GM12878 (cell line): Measurements from ENCODE around the gene CEP120. TPM values are rescaled to one million over a fixed set of nuclear protein-coding genes. Genes with fewer than 3 reads are reported as not detected.
"Not testable (repeated sequence)": the region's sequence is repeated elsewhere in the genome, so short reads cannot be mapped to it uniquely, and the experiment has no call there.

Experiments used
- ATAC-seq: fragments of 200-7000 bp; cut with Tn5 transposase; 3 replicates; pipeline ENCODE4 v1.9.1; 2020; ENCODE audit warnings: mild to moderate bottlenecking, moderate library complexity
- BruUV-seq: library from RNA; stranded (reverse); fragments of 400-500 nt; replicated peaks from 2 replicates; lab custom pipeline; 2021; lab: Mats Ljungman, UMichigan
- CTCF ChIA-PET: fragments of 300-600 bp; sonication (Branson Sonifier 250); formaldehyde crosslinking; extraction: SDS; loops from one replicate; lab custom pipeline; 2021; ENCODE audit warnings: inconsistent platforms; lab: Yijun Ruan, JAX
- POLR2A ChIA-PET: fragments of 350-600 bp; formaldehyde crosslinking; extraction: SDS; loops from one replicate; lab custom pipeline; 2021; ENCODE audit warnings: inconsistent platforms; lab: Charles Lee
- RAD21 ChIA-PET: fragments of 300-600 bp; sonication (Branson Sonifier 250); formaldehyde crosslinking; loops from one replicate; lab custom pipeline; 2023; ENCODE audit warnings: antibody characterized with exemption; ENCODE audit not compliant: unreplicated experiment; lab: Charles Lee
- SMC1A ChIA-PET: fragments of 300-600 bp; sonication (Branson Sonifier 250); formaldehyde crosslinking; loops from one replicate; lab custom pipeline; 2023; ENCODE audit not compliant: unreplicated experiment, uncharacterized antibody; lab: Charles Lee
- DNase-seq: peaks from one replicate; pipeline ENCODE4 v3.0.0-alpha.2; 2011; ENCODE audit warnings: low read depth, low spot score
- FAIRE-seq: peaks from 3 replicates; lab custom pipeline; 2011; peaks lifted over from hg19 to GRCh38; lab: Jason Lieb, UNC
- H2AFZ ChIP-seq: 2 replicates; pipeline ENCODE4 v1.6.0; 2011; ENCODE audit warnings: low read depth, low read length, control low read depth; ENCODE audit not compliant: control insufficient read depth
- H3K27ac ChIP-seq: 2 replicates; pipeline ENCODE4 v1.5.1; 2011; ENCODE audit warnings: control low read depth; ENCODE audit not compliant: control insufficient read depth, insufficient read depth
- H3K27me3 ChIP-seq, 2 experiments: replicated peaks in 1 of 2; 2 replicates each; pipeline versions ENCODE4 v1.6.0 to v1.6.1; 2011; ENCODE audit warnings: low read length in 1 of 2; ENCODE audit not compliant: control insufficient read depth in 2 of 2, insufficient read depth in 2 of 2
- H3K36me3 ChIP-seq, 2 experiments: 2 replicates each; pipeline ENCODE4 v1.5.1; 2011; ENCODE audit warnings: low read length in 1 of 2; ENCODE audit not compliant: control insufficient read depth in 2 of 2, insufficient read depth in 2 of 2
- H3K4me1 ChIP-seq: 2 replicates; pipeline ENCODE4 v1.6.1; 2011; ENCODE audit warnings: mild to moderate bottlenecking, low read length, moderate library complexity, mixed read lengths; ENCODE audit not compliant: control insufficient read depth, insufficient read depth
- H3K4me2 ChIP-seq: 2 replicates; pipeline ENCODE4 v1.6.0; 2011; ENCODE audit warnings: control low read depth; ENCODE audit not compliant: control insufficient read depth, insufficient read depth
- H3K4me3 ChIP-seq: fragments of 200-600 bp; sonication (generic); 2 replicates; pipeline ENCODE4 v1.5.1; 2016
- H3K79me2 ChIP-seq: 2 replicates; pipeline ENCODE4 v1.6.0; 2011; ENCODE audit warnings: low read length; ENCODE audit not compliant: control insufficient read depth, insufficient read depth
- H3K9ac ChIP-seq: 2 replicates; pipeline ENCODE4 v1.8.0; 2011; ENCODE audit warnings: low read length, control low read depth, mixed read lengths; ENCODE audit not compliant: control insufficient read depth, insufficient read depth
- H3K9me3 ChIP-seq: replicated peaks from 3 replicates; pipeline ENCODE4 v1.5.1; 2011; ENCODE audit warnings: mild to moderate bottlenecking, low read length; ENCODE audit not compliant: control insufficient read depth, insufficient read depth
- H4K20me1 ChIP-seq: 2 replicates; pipeline ENCODE4 v1.6.0; 2011; ENCODE audit not compliant: control insufficient read depth, insufficient read depth
- CBFB ChIP-seq: IDR thresholded peaks from 2 replicates; pipeline ENCODE4 v1.6.1; 2016; ENCODE audit warnings: antibody characterized with exemption, low read depth
- CREB1 ChIP-seq: IDR thresholded peaks from 2 replicates; pipeline ENCODE4 v1.6.1; 2012; ENCODE audit warnings: low read depth, mild to moderate bottlenecking, inconsistent platforms
- NRF1 ChIP-seq: conservative IDR thresholded peaks from 2 replicates; pipeline ENCODE4 v1.6.1; 2011; ENCODE audit warnings: mild to moderate bottlenecking, low read depth, low read length, improper control_type of control experiment
- POLR2AphosphoS5 ChIP-seq: IDR thresholded peaks from 2 replicates; pipeline ENCODE4 v1.6.1; 2011; ENCODE audit warnings: mild to moderate bottlenecking, low read length, inconsistent platforms
- PRDM15 ChIP-seq: fragments of 450-650 bp; formaldehyde crosslinking; IDR thresholded peaks from 2 replicates; pipeline ENCODE4 v1.4.0; 2020; ENCODE audit warnings: mild to moderate bottlenecking, moderate library complexity
- RAD51 ChIP-seq: fragments of 450-650 bp; IDR thresholded peaks from 2 replicates; pipeline ENCODE4 v1.6.1; 2016; ENCODE audit warnings: moderate library complexity, mild to moderate bottlenecking, inconsistent platforms
- USF1 ChIP-seq: IDR thresholded peaks from 2 replicates; pipeline ENCODE4 v1.6.1; 2011; ENCODE audit warnings: borderline replicate concordance, low read depth, mild to moderate bottlenecking, moderate library complexity, mixed read lengths, low read length; ENCODE audit not compliant: insufficient read depth; ENCODE audit errors: extremely low read length
- ZBTB33 ChIP-seq: fragments of 450-650 bp; IDR thresholded peaks from 2 replicates; pipeline ENCODE4 v1.6.1; 2017; ENCODE audit warnings: mild to moderate bottlenecking
- ZNF384 ChIP-seq: IDR thresholded peaks from 2 replicates; pipeline ENCODE4 v1.6.1; 2012; ENCODE audit warnings: low read depth, mild to moderate bottlenecking, low read length, improper control_type of control experiment, borderline replicate concordance
- ZZZ3 ChIP-seq: IDR thresholded peaks from 2 replicates; pipeline ENCODE4 v1.6.1; 2011; ENCODE audit warnings: low read depth; ENCODE audit not compliant: control insufficient read depth, insufficient read length
- WGBS: methylation state at CpG from one replicate; pipeline ENCODE4 v1.1.6; 2016; ENCODE audit warnings: low lambda C conversion rate; ENCODE audit not compliant: insufficient replicate concordance, insufficient coverage; ENCODE audit errors: missing lambda C conversion rate; 5-methylcytosine and 5-hydroxymethylcytosine counted together
- in situ Hi-C: fragments of 300-500 bp; cut with MboI; formaldehyde crosslinking; loops from 9 replicates; pipeline ENCODE4 v1.14.3; 2018; ENCODE audit warnings: mixed read lengths
- intact Hi-C: fragments of 100-400 bp; cut with micrococcal nuclease; formaldehyde crosslinking; loops from one replicate; pipeline ENCODE4 v1.14.2; 2022; ENCODE audit not compliant: unreplicated experiment
- polyA plus RNA-seq, 11 experiments: library from polyadenylated mRNA; depleted of rRNA in 4 of 11; unstranded in 6 of 11; stranded (reverse) in 5 of 11; fragments of >200 nt; fragmentation: Nextera tagmentation in 4 of 11; fragmentation: Illumina TruSeq in 1 of 11; extraction: Ambion mirVana in 4 of 11; extraction: Trizol in 1 of 11; gene quantifications; 1 replicate in 1 of 11; 2 replicates in 10 of 11; pipeline versions ENCODE4 v1.2.1 to v1.2.3, GENCODE V29; 2011 to 2016; ENCODE audit warnings: inconsistent platforms in 2 of 11, missing spikeins in 2 of 11, low read depth in 1 of 11
- total RNA-seq, 4 experiments: library from RNA; depleted of rRNA in 3 of 4; stranded (reverse); fragments of >200 nt in 3 of 4; fragmentation: Illumina TruSeq in 1 of 4; extraction: Trizol in 1 of 4; gene quantifications; 2 replicates each; pipeline versions ENCODE4 v1.2.1 to v1.2.3, GENCODE V29; 2013 to 2021

CEP120 gene
- total and polyA plus RNA-seq, 10 of the 15 experiments (the other 5 are each of a cell fraction or from before 2014, with no cell fraction given): 4.1 to 23.0 (median 13.1) TPM

GRCh38 chr5:123430441-123430840 is 7.2 kb upstream of the CEP120 start:
- H2AFZ ChIP-seq, H3K4me1 ChIP-seq, H3K9ac ChIP-seq, intact Hi-C loops, in situ Hi-C loops, POLR2A ChIA-PET, H4K20me1 ChIP-seq, H3K9me3 ChIP-seq, H3K27ac ChIP-seq, SMC1A ChIA-PET, FAIRE-seq, ATAC-seq, H3K4me2 ChIP-seq, BruUV-seq, H3K27me3 ChIP-seq, H3K79me2 ChIP-seq, DNase-seq, H3K4me3 ChIP-seq, H3K36me3 ChIP-seq, CTCF ChIA-PET: not testable (repeated sequence)
- WGBS: 88% methylated on average over 17 of the region's 32 CpGs
- RAD21 ChIA-PET: interaction anchor here (1.0 kb wide), 1 partner anchor 180 kb away, joined by 5 read pairs; no protein-coding TSS in a partner anchor

- Histone ChIP-seq H3K27ac (no peak overlapping the region), H2AFZ (no peak overlapping the region), H3K9ac (no peak overlapping the region), H4K20me1 (no peaks in the 10 kb centered on the region), H3K4me1 (no peaks in the 10 kb centered on the region), H3K4me3 (no peak overlapping the region), H3K27me3 (no peaks in the 10 kb centered on the region), H3K36me3 (no peaks in the 10 kb centered on the region), H3K4me2 (no peak overlapping the region), H3K79me2 (no peaks in the 10 kb centered on the region), H3K9me3 (no peaks in the 10 kb centered on the region)
- POLR2A ChIA-PET: no interaction called here
- intact Hi-C loops (no loop called here), in situ Hi-C loops (no loop called here)
- RAD21 ChIA-PET: interaction anchor here (1.0 kb wide), 1 partner anchor 180 kb away, joined by 5 read pairs; no protein-coding TSS in a partner anchor
- 86% methylated on average over 2 of the region's 2 CpGs for WGBS
- SMC1A ChIA-PET: no interaction called here
- ATAC-seq (no peak), FAIRE-seq (no peak), DNase-seq (no peak)
- no peak for TF ChIP-seq ZNF384
- no peak for TF ChIP-seq ZZZ3
- TF ChIP-seq CBFB: no peak
- no peak for TF ChIP-seq USF1
- TF ChIP-seq CREB1: no peak
- TF ChIP-seq ZBTB33: no peak
- no peak for TF ChIP-seq RAD51
- TF ChIP-seq PRDM15: no peak
- no peak for TF ChIP-seq NRF1
- TF ChIP-seq POLR2AphosphoS5: no peak
- no TSS peak for BruUV-seq
- CTCF ChIA-PET: no interaction called here
These were observed 6.8 kb upstream of the CEP120 start for GRCh38 chr5:123429993-123430392.
